Measurements from ENCODE around the gene SMIM44. TPM values are rescaled to one million over a fixed set of nuclear protein-coding genes. Genes with fewer than 3 reads are reported as not detected.

Gene SMIM44
- total RNA-seq, 1 donor from 2014 or later = not detected

DNA sequence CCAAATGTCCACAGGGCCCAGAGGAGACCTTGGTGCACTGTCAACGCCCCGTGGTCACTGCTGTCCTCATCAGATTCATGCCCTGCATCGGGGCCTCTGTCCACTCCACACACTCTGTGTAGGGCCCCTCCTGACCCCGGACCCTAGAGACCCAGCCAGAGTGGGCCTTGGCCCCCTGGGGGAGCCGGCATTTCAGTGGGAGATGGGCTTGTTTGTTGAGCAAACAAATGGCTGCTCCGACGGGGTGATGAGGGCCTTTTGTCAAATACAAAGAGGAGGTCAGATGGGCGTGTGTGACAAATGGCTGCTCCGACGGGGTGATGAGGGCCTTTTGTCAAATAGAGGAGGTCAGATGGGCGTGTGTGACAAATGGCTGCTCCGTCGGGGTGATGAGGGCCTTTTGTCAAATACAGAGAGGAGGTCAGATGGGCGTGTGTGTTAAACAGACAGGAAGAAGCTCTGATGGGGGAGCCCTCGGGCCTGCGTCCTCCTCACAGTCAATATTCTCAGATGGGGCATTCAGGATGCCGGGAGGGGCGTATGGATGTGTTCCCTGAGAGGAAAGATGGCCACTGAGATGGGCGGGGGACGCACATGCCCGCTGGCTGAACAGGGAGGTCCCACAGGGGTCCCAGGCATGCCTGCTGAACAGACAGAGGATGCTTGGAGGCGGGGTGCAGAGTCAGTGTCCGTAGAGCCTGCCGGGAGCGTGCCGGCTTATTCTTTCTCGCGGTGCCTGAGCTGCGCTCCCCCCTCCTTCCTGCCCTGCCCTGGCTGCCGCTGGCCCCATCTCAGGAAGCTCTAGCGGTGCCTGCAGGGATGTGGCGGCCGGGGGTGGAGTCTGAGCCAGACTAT is 39.2 kb downstream of the SMIM44 start:
- DNase-seq (ENCODE audit: low read depth) (no peak), FAIRE-seq (no peak)
- Histone ChIP-seq H3K36me3 (ENCODE audit: control insufficient read depth, insufficient read depth, low read length) (peaks cover 34% of the 10 kb centered on the region), H3K27me3 (ENCODE audit: control insufficient read depth, insufficient read depth, low read length) (no peaks in the 10 kb centered on the region), H3K4me3 (ENCODE audit: low read depth, low read length) (no peak overlapping the region)
- TF ChIP-seq, protein P1, sequence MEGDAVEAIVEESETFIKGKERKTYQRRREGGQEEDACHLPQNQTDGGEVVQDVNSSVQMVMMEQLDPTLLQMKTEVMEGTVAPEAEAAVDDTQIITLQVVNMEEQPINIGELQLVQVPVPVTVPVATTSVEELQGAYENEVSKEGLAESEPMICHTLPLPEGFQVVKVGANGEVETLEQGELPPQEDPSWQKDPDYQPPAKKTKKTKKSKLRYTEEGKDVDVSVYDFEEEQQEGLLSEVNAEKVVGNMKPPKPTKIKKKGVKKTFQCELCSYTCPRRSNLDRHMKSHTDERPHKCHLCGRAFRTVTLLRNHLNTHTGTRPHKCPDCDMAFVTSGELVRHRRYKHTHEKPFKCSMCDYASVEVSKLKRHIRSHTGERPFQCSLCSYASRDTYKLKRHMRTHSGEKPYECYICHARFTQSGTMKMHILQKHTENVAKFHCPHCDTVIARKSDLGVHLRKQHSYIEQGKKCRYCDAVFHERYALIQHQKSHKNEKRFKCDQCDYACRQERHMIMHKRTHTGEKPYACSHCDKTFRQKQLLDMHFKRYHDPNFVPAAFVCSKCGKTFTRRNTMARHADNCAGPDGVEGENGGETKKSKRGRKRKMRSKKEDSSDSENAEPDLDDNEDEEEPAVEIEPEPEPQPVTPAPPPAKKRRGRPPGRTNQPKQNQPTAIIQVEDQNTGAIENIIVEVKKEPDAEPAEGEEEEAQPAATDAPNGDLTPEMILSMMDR (IDR thresholded peaks at IDR 0.05; ENCODE audit: insufficient read depth, low read length, severe bottlenecking) = no peak

GRCh38 chr19:3442487-3443071 is 40.7 kb downstream of the SMIM44 start:
- peak; percentile 7 for FAIRE-seq
- no peak for DNase-seq (ENCODE audit: low read depth)
- Histone ChIP-seq H3K27me3 (ENCODE audit: control insufficient read depth, insufficient read depth, low read length) (no peaks in the 10 kb centered on the region), H3K4me3 (ENCODE audit: low read depth, low read length) (no peak overlapping the region), H3K36me3 (ENCODE audit: control insufficient read depth, insufficient read depth, low read length) (peaks cover 31% of the 10 kb centered on the region)
- TF ChIP-seq, protein P1 (IDR thresholded peaks at IDR 0.05; ENCODE audit: insufficient read depth, low read length, severe bottlenecking) = no peak

DNA sequence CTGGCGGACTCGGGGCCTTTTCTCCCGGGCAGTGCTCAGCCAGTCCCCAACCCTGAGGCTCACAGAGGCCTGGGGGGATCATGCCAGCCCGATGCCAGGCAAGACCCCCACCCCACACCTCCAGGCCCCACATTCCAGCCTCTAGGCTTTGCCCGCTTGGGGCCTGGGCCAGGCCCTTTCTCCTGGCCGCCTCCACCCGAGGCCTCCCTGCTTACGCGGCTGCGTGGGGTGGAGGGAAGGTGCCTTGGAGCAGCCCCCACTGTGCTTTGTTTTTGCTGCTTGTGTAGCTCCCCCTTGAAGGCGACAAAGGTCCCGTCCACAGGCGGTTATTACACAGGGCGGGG is 41.3 kb downstream of the SMIM44 start:
- TF ChIP-seq, protein P1 (IDR thresholded peaks at IDR 0.05; ENCODE audit: insufficient read depth, low read length, severe bottlenecking) = no peak
- FAIRE-seq = no peak
- Histone ChIP-seq H3K4me3 (ENCODE audit: low read depth, low read length) (no peak overlapping the region), H3K36me3 (ENCODE audit: control insufficient read depth, insufficient read depth, low read length) (peaks cover 30% of the 10 kb centered on the region), H3K27me3 (ENCODE audit: control insufficient read depth, insufficient read depth, low read length) (no peaks in the 10 kb centered on the region)
- DNase-seq (ENCODE audit: low read depth) = no peak

GRCh38 chr19:3441089-3441985 is 41.9 kb downstream of the SMIM44 start:
- TF ChIP-seq, protein P1 (IDR thresholded peaks at IDR 0.05; ENCODE audit: insufficient read depth, low read length, severe bottlenecking) = no peak
- Histone ChIP-seq H3K27me3 (ENCODE audit: control insufficient read depth, insufficient read depth, low read length) (no peaks in the 10 kb centered on the region), H3K36me3 (ENCODE audit: control insufficient read depth, insufficient read depth, low read length) (peaks cover 33% of the 10 kb centered on the region), H3K4me3 (ENCODE audit: low read depth, low read length) (no peak overlapping the region)
- no peak for DNase-seq (ENCODE audit: low read depth)
- no peak for FAIRE-seq

- no peaks in the 10 kb centered on the region for H3K27me3 ChIP-seq (ENCODE audit: control insufficient read depth, insufficient read depth, low read length)
- no peak for FAIRE-seq
- peaks cover 23% of the 10 kb centered on the region for H3K36me3 ChIP-seq (ENCODE audit: control insufficient read depth, insufficient read depth, low read length)
- TF ChIP-seq, protein P1 (IDR thresholded peaks at IDR 0.05; ENCODE audit: insufficient read depth, low read length, severe bottlenecking) = peak; percentile 64
- H3K4me3 ChIP-seq (ENCODE audit: low read depth, low read length) = no peak overlapping the region
- no peak for DNase-seq (ENCODE audit: low read depth)
These were observed 43.2 kb downstream of the SMIM44 start for GRCh38 chr19:3440082-3440481.

Data from bronchial epithelial cell (primary cell).